Esophagus muscularis mucosa (tissue), 3 donors: Measurements from ENCODE around the gene RBM44.

Experiments used
- CTCF ChIP-seq, 3 experiments: fragments of 200-600 bp in 2 of 3; fragments of 450-650 bp in 1 of 3; sonication (generic) in 2 of 3; IDR thresholded peaks; one replicate each; pipeline ENCODE4 v1.5.1; 2017 to 2019; ENCODE audit warnings: antibody characterized with exemption in 3 of 3, mild to moderate bottlenecking in 2 of 3, moderate library complexity in 1 of 3
- POLR2A ChIP-seq: fragments of 450-650 bp; IDR thresholded peaks from one replicate; pipeline ENCODE4 v1.6.1; 2017; ENCODE audit warnings: antibody characterized with exemption, moderate library complexity, mild to moderate bottlenecking, low read depth

DNA sequence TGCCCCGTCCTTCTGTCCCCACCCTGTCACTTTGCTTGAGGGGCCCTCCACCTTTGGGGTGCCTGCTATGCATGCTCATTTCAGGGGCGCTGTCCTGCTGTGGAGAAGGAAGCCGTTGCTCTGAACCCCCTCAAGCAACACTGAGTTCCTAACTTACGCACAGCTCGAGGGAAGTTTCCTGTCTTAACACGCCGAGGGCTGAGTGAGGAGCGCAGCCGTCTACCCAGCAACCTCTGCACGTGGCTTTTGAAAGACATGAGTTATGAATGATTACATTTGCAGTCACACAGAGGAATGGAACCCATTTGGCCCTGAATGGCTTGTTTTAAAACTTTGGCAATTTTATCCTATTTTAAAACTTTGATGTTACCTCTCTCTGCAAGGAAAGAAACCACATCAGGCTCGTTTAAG is 74.8 kb downstream of the RBM44 start:
- TF ChIP-seq CTCF (IDR thresholded peaks at IDR 0.05) (no peak), POLR2A (no peak)
